Mucosa of stomach (tissue), 1 donor: ENCODE data around the gene GTF3C5.
"Not testable (repeated sequence)": the region's sequence is repeated elsewhere in the genome, so short reads cannot be mapped to it uniquely, and the experiment has no call there.

Source experiments
- H3K27me3 ChIP-seq: one replicate; pipeline ENCODE4 v1.7.0; 2013; ENCODE audit warnings: mild to moderate bottlenecking, low read length; ENCODE audit not compliant: control insufficient read depth, insufficient read depth
- H3K36me3 ChIP-seq: one replicate; pipeline ENCODE4 v1.7.0; 2013; ENCODE audit warnings: low read length; ENCODE audit not compliant: control insufficient read depth, insufficient read depth
- H3K4me1 ChIP-seq: one replicate; pipeline ENCODE4 v1.7.0; 2013; ENCODE audit warnings: mild to moderate bottlenecking, low read length; ENCODE audit not compliant: control insufficient read depth, insufficient read depth
- H3K4me3 ChIP-seq: one replicate; pipeline ENCODE4 v1.7.0; 2013; ENCODE audit warnings: low read length
- H3K9ac ChIP-seq: one replicate; pipeline ENCODE4 v1.7.0; 2013; ENCODE audit warnings: mild to moderate bottlenecking, low read length, moderate library complexity
- H3K9me3 ChIP-seq: one replicate; pipeline ENCODE4 v1.7.0; 2013; ENCODE audit warnings: mild to moderate bottlenecking, low read length, moderate library complexity; ENCODE audit not compliant: control insufficient read depth
- donor health status: Pancreatic carcinoma.

Gene GTF3C5

DNA sequence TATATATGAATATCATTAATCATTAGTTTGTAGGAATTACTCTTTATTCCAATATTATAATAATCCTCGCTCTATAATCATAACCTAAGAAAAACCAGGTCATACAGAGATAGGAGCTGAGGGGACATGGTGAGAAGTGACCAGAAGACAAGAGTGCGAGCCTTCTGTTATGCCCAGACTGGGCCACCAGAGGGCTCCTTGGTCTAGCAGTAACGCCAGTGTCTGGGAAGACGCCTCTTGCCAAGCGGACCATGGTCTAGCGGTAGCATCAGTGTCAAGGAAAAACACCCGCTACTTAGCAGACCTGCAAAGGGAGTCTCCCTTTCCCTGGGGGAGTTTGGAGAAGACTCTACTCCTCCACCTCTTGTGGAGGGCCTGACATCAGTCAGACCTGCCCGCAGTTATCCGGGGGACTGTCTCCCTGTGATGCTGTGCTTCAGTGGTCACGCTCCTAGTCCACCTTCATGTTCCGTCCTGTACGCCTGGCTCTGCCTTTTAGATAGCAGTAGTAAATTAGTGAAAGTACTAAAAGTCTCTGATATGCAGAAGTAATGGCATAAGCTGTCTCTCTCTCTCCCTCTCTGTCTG, 10.2 kb downstream of the GTF3C5 start:
- H3K27me3 ChIP-seq, H3K9me3 ChIP-seq, H3K4me1 ChIP-seq, H3K4me3 ChIP-seq, H3K9ac ChIP-seq, H3K36me3 ChIP-seq: not testable (repeated sequence)

DNA sequence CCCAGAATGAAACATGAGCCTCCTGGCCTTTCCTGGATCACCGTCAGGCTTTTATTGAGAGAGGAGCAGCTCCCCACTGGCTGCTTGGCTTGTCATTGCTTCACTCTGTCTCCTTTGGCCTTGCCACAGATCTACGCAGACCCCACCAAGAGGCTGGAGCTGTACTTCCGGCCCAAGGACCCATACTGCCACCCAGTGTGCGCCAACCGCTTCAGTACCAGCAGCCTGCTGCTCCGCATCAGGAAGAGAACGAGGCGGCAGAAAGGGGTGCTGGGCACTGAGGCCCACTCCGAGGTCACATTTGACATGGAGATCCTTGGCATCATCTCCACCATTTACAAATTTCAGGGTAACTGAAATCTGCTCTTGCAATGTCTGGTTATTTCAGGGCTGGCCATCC, 11.2 kb downstream of the GTF3C5 start:
- H3K9me3 ChIP-seq: no peaks in the 10 kb centered on the region
- H3K9ac ChIP-seq: no peak overlapping the region
- no peaks in the 10 kb centered on the region for H3K27me3 ChIP-seq
- H3K4me3 ChIP-seq: no peak overlapping the region
- no peaks in the 10 kb centered on the region for H3K4me1 ChIP-seq
- peaks cover 6% of the 10 kb centered on the region for H3K36me3 ChIP-seq

DNA sequence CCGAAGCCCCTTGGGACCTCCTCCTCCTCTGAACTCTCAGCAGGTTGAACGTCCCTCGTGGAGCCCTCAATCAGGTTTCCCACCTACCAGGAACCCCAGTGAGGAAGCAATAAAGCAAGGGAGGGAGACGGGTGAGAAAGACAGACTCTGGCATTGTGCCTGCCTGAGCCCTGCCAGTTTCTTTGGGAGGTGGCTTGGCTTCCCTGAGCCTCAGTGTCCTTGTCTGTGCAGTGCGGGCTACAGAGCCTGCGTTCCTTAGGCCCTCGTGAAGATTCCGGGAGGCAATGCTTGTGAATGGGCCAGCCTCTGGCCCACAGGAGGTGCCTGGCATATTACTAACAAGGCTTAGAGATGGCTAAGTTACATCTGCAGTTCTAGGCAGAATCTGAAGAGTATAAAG, 11.9 kb downstream of the GTF3C5 start:
- Histone ChIP-seq H3K9me3 (no peaks in the 10 kb centered on the region), H3K9ac (no peak overlapping the region), H3K27me3 (no peaks in the 10 kb centered on the region), H3K4me1 (no peaks in the 10 kb centered on the region), H3K4me3 (no peak overlapping the region), H3K36me3 (peaks cover 6% of the 10 kb centered on the region)

DNA sequence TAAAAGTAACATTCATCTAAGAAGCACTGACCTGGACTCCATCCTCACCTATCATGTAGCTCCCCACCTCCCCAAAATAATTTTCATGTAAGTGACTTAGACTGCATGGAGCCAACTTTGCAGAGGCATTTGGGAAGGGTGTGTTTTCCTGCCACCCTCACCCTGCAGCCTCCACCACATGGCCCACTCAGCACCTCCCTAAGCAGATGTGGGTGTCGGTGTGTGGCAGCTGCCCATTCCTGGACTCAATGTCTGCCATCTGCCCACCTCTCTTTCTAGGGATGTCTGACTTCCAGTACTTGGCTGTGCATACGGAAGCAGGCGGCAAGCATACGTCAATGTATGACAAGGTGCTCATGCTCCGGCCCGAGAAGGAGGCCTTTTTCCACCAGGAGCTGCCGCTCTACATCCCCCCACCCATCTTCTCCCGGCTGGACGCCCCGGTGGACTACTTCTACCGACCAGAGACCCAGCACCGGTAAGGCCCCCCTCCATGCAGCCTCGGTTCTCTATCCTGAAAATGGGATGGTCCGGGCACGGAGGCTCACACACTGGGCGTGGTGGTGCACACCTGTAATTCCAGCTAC, 12.7 kb downstream of the GTF3C5 start:
- Histone ChIP-seq H3K27me3 (no peaks in the 10 kb centered on the region), H3K9ac (no peak overlapping the region), H3K36me3 (peaks cover 6% of the 10 kb centered on the region), H3K4me3 (no peak overlapping the region), H3K4me1 (no peaks in the 10 kb centered on the region), H3K9me3 (no peaks in the 10 kb centered on the region)

DNA sequence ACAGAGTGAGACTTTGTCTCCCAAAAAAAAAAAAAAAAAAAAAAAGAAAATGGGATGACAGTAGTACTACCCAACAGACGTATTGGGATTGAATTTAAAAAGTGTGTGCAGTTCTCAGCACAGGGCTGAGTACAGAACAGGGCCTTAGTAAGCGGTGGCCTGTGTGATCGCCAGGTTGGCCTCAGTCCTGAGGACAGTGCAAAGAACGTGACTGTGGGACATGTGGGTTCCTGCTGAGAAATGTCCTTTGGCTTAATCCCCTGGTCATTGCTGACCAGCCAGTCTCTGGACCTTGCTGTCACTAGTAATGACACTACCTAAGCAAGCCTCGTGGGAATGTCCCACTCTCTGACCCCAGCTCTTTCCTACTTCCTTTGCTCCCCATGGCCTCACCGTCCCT, 13.3 kb downstream of the GTF3C5 start:
- Histone ChIP-seq H3K4me1 (no peaks in the 10 kb centered on the region), H3K9me3 (no peaks in the 10 kb centered on the region), H3K9ac (no peak overlapping the region), H3K4me3 (no peak overlapping the region), H3K27me3 (no peaks in the 10 kb centered on the region), H3K36me3 (peaks cover 6% of the 10 kb centered on the region)

DNA sequence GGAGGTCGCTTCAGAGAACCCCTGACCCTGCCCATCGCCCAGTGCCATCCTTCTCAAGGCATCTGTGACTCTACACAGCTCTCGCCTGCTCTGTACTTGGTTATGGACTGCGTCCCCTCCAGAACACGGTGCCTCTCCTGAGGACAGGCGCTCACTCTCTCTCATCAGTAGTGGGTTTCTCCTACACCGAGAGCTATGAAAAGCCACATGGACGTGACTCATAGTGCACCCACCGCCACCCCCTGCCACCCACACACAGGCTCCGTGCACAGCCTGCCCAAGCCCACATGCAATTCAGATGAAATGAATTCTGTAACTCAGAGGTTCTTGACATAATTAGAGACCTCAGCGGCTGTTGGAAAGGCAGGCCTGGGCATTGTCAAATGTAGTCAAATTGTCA, 13.9 kb downstream of the GTF3C5 start:
- no peaks in the 10 kb centered on the region for H3K27me3 ChIP-seq
- H3K36me3 ChIP-seq: peaks cover 6% of the 10 kb centered on the region

DNA sequence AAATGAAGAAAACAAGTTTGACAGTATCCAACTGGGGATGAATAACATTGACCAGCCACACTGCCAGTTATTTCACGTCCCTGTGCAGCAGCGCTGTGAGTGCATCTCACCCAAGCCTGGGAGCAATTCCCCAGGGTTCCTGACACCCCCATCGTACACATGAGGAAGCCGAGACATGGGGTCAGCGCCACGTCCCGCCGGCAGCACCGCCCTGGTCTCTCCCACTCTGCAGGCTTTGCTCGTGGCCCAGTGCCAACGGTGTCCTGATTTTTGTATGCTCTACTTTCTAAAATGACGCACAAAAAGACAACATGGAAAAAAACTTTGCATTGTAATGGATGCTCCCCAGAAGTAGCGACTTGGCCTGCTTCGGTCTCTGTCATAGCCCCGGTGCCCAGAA, 14.3 kb downstream of the GTF3C5 start:
- no peaks in the 10 kb centered on the region for H3K27me3 ChIP-seq

More for the DNA sequence above, 13.9 kb downstream of the GTF3C5 start:
- Histone ChIP-seq H3K9me3 (no peaks in the 10 kb centered on the region), H3K4me3 (no peak overlapping the region), H3K4me1 (no peaks in the 10 kb centered on the region), H3K9ac (no peak overlapping the region)

DNA sequence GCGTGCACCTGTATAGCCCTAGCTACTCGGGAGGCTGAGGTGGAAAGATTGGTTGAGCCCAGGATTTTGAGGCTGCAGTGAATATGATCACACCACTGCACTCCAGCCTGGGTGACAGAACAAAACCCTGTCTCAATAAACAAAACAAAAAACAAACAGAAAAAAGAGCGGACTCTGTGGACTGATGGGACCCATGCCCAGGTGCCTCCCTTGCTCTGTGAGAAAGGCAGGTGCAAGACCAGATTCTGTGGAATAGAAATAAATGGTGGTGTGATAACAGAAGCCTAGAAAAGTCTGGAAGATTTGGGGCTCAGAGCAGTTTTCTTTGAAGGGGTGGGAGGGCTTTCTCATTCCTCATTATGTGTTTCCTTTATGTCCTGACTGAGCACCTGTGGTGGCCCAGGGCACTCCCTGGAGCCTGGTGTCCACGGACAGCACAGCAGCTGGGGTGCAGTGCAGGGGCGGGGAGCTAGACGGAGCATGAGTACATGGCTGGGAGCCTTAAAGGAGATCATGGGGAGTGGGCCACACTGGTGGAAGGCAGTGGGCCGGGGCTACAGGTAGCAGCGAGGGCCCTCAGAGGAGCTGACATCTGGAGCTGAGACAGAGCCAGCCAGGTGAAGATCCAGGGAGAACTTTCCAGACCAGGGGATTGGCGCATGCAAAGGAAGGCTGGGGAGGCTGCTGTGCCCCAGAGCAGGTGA, 15.6 kb downstream of the GTF3C5 start:
- H3K4me3 ChIP-seq: no peak overlapping the region
- no peaks in the 10 kb centered on the region for H3K27me3 ChIP-seq
- no peak overlapping the region for H3K9ac ChIP-seq
- H3K9me3 ChIP-seq: no peaks in the 10 kb centered on the region
- peaks cover 6% of the 10 kb centered on the region for H3K36me3 ChIP-seq
- H3K4me1 ChIP-seq: peaks cover 15% of the 10 kb centered on the region

More for the DNA sequence above, 14.3 kb downstream of the GTF3C5 start:
- Histone ChIP-seq H3K4me1 (peaks cover 3% of the 10 kb centered on the region), H3K36me3 (peaks cover 6% of the 10 kb centered on the region), H3K9ac (no peak overlapping the region), H3K4me3 (no peak overlapping the region), H3K9me3 (no peaks in the 10 kb centered on the region)

DNA sequence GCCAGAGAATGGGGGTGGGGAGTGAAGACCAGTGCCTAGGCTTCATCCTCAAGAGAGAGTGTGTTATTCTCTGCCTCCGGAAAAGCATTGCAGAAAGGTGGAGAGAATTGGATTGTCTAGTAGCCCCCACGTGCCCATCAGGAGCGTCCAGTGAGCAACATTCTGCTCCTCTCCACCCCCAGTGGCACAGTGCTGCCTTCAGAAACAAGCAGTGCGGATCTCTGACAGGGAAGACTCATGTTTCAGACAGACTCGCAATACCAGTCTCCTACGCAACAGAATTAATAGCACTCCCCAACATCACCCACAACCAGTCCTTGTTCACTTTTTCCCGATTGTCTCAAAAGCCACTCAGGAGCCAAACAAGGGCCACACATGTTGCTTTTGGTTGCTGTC, 16.1 kb downstream of the GTF3C5 start:
- Histone ChIP-seq H3K9me3 (no peaks in the 10 kb centered on the region), H3K36me3 (peaks cover 11% of the 10 kb centered on the region), H3K9ac (no peak overlapping the region), H3K27me3 (no peaks in the 10 kb centered on the region), H3K4me3 (no peak overlapping the region), H3K4me1 (peaks cover 15% of the 10 kb centered on the region)

DNA sequence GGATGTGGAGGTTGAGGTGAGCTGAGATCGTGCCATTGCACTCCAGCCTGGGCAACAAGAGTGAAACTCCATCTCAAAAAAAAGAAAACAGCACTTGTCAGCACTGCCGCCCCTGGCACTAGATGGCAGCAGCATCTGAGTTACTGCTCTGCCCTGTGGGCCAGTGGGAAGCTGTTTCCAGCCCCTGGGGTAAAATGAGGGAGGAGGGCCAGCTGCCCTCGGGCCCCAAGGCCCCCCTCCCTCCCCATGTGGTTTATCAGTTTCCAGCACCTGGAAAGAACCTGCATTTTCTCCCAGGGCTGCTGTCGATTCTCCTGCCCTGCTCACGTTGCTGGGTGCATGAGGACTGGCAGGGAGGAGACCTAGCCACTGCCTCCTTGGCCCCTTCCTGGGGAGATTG, 17.8 kb downstream of the GTF3C5 start:
- Histone ChIP-seq H3K9ac (no peak overlapping the region), H3K4me3 (no peak overlapping the region), H3K36me3 (peaks cover 7% of the 10 kb centered on the region), H3K27me3 (no peaks in the 10 kb centered on the region), H3K9me3 (no peaks in the 10 kb centered on the region), H3K4me1 (peaks cover 15% of the 10 kb centered on the region)

DNA sequence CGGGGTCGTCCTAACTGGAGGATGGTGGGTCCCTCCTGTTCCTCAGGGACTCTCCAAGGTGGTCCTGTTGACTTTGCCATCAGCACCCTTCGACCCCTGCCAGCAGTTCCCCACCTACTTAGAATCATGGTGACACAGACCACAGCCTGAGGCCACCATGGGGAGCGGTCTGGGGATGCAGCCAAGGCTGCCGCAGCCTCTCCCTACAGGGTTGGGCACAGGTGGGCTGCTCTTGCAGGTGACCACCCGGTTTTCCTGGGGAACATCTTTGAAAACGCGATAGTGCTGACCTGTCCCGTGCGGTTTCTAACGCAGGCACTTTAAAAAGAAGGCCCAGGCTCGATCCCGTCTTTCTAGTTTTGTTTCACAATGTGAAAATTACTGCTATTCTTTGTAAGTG, 18.2 kb downstream of the GTF3C5 start:
- Histone ChIP-seq H3K9me3 (no peaks in the 10 kb centered on the region), H3K9ac (no peak overlapping the region), H3K27me3 (no peaks in the 10 kb centered on the region), H3K36me3 (peaks cover 7% of the 10 kb centered on the region), H3K4me1 (peaks cover 15% of the 10 kb centered on the region), H3K4me3 (no peak overlapping the region)

DNA sequence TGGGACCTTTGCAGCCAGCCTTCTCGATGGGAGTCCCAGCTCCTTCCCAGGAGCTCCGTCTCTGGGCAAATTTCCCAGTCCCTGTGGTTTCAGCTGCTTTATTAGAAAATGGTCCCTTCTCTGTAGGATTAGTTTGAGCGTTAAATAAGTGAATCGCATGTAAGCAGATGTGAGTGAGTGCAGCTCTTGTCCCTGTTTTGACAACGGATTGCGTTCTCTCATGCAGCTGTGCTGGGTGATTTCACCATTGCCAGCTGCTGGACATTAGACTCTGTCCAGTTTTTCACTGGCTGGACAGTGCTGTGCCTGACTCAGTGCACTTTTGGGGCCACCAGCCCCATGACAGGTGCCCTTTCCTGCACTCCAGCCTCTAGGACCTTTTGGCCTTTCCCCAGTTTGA, 19.3 kb downstream of the GTF3C5 start:
- Histone ChIP-seq H3K36me3 (peaks cover 14% of the 10 kb centered on the region), H3K9me3 (no peaks in the 10 kb centered on the region), H3K9ac (peak overlapping the region; percentile 11), H3K4me1 (peaks cover 15% of the 10 kb centered on the region), H3K27me3 (no peaks in the 10 kb centered on the region), H3K4me3 (no peak overlapping the region)
